Measurements from ENCODE around the gene DRAP1.

DNA sequence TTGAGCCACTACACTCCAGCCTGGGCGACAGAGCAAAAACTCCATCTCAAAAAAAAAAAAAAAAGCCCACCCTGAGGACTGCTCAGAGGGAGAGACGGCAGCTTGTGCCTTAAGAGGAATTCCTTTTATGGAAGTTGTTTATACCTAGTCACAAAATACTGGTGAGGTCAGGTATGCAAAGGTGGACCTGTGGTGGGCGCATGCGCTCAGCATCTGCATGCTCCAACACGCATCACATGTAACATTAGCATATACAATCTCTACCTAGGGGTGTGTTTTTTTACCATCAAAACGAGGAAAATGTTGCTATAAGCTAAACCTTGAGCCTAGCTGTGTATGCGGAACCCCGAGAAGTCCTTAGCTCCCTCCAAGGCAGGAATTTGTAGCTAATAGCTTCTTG, 35.5 kb downstream of the DRAP1 start:
- TF ChIP-seq, protein P1, sequence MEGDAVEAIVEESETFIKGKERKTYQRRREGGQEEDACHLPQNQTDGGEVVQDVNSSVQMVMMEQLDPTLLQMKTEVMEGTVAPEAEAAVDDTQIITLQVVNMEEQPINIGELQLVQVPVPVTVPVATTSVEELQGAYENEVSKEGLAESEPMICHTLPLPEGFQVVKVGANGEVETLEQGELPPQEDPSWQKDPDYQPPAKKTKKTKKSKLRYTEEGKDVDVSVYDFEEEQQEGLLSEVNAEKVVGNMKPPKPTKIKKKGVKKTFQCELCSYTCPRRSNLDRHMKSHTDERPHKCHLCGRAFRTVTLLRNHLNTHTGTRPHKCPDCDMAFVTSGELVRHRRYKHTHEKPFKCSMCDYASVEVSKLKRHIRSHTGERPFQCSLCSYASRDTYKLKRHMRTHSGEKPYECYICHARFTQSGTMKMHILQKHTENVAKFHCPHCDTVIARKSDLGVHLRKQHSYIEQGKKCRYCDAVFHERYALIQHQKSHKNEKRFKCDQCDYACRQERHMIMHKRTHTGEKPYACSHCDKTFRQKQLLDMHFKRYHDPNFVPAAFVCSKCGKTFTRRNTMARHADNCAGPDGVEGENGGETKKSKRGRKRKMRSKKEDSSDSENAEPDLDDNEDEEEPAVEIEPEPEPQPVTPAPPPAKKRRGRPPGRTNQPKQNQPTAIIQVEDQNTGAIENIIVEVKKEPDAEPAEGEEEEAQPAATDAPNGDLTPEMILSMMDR (conservative IDR thresholded peaks at IDR 0.05; ENCODE audit: low read depth, low read length) = no peak
- TF ChIP-seq EZH2 (IDR thresholded peaks at IDR 0.05; ENCODE audit: borderline replicate concordance, low read depth, low read length, poor library complexity, severe bottlenecking) = no peak
